Superior temporal gyrus (tissue), 1 donor: ENCODE data around the gene LHX5.

Experiments used
- DNase-seq: peaks from one replicate; pipeline ENCODE4 v3.0.0-alpha.2; 2016; ENCODE audit errors: extremely low spot score

Gene LHX5

DNA sequence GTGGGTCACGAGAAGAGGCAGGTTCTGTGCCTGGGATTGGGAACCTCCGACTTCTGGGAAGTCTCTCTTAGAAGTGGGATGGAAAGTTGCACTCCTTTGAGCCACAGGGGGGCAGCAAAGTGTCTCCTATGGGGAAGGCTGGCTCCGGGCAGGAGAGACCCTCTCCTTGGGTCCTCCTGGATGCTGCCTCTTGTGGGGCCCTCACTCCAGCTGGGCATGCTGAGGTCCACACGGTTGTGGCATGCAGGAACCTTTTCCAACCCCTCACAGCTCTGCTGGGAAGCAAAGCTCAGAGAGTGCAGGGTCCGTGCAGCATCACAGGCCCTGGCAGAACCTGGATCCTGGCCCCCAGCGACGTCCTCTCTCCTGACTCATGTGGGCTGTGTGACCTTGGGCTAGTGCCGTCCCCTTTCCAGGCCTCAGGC, 32.1 kb downstream of the LHX5 start:
- DNase-seq = peak; percentile 67

DNA sequence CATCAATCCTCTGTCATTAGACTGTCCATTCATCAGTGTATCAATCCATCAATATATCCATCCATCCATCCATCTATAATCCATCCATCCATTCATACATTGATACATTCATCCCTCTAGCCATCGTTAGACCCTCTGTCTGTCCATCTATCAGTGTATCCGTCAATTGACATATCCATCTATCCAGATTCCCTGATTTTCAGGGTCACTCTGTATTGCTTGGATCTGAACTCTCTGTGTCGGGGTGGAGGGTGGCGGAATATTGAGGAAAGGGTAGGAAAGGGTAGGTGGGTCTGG, 32.4 kb downstream of the LHX5 start:
- no peak for DNase-seq

DNA sequence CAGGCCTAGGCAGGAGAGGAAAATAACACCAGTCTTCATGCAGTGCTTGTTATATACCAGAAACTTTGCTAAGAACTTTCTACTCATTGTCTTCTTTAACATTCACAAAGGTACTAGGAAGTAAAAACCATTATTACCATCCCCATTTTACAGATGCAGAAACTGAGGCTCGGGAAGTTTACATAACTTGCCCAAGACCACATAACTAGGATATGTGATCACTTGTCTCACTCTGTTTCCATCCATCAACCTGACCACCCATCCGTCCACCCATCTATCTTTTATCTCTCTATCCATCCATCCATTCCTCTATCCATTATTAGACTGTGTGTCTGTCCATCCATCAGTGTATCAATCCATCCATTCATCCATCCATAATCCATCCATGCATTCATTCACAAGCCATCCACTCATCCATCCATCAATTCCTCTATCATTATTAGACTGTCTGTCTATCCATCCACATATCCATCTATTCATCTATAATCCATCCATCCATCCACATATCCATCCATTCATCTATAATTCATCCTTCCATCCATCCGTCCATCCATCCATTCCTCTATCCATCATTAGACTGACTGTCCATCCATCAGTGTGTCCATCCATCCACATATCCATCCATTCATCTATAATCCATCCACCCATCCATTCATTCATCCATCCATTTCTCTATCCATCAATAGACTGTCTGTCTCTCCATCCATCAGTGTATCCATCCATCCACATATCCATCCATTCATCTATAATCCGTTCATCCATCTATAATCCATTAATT, 33.0 kb downstream of the LHX5 start:
- no peak for DNase-seq

DNA sequence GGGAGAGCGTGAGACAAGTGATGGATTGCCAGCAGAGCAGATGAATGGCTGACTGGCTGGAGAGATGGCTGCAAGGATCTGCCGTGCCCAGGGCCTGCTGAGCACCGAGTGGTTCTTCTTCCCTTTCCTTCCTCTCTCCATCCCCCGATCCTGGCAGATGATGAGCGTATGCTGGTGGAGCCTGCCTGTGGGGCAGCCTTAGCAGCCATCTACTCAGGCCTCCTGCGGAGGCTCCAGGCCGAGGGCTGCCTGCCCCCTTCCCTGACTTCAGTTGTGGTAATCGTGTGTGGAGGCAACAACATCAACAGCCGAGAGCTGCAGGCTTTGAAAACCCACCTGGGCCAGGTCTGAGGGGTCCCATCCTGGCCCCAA, 34.0 kb downstream of the LHX5 start:
- DNase-seq = no peak

DNA sequence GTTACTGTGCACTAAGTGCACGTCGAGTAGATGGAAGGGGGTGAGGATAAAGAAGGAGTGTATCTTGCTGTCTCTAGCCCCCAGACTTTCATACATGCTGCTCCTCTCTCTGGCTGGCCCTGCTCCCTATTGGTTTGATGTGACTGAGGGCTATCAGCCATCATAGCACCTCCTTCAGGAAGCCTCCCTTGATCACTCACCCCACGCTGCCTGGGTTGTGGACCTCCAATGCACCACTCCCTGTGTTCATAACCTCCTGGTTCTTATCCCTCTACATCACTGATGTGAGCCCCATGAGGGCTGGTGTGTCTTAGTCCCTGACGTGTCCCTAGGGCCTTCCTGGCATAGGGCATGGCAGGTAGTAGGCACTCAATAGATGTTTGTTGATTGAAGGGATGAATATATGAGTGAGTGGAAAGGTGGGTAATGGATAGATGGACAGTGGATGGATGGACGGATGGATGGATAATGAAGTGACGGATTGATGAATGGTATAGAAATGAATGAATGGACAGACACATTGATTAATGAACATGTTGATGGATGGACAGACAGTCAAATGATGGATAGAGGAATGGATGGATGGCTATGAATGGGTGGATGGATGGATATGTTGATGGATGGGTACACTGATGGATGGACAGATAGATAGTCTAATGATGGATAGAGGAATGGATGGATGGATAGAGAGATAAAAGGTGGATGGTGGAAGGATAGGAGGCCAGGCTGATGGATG, 34.5 kb downstream of the LHX5 start:
- no peak for DNase-seq

DNA sequence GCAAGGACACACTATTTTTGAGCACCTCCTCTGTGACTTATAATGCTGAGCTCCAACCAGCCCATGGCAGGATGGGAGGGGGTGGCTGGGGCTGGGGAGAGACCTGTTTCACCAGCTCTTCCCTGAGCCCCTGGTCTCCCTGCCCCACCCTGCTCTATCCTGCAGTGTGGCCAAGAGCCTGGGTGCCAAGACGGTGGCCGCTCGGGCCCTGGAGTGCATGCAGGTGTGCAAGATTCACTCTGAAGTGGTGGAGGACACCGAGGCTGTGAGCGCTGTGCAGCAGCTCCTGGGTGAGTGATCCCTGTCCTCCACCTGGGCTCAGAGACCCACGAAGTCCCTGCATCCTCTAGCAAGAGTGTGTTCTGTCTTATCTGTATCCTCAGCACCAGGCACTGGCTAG, 35.1 kb downstream of the LHX5 start:
- no peak for DNase-seq

DNA sequence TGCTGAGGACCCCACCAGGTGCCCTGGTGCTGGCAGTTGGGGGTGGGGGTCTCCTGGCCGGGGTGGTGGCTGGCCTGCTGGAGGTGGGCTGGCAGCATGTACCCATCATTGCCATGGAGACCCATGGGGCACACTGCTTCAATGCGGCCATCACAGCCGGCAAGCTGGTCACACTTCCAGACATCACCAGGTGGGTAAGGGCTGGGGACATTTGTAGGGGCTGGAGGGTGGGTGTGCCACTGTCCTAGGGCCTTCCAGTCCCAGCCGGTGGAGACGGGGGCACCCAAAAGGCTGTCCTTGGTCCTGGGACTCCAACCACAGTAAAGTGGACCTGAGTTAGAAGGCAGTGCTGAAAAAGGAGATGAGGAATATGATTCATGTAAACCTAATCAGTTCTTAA, 36.3 kb downstream of the LHX5 start:
- DNase-seq = no peak

DNA sequence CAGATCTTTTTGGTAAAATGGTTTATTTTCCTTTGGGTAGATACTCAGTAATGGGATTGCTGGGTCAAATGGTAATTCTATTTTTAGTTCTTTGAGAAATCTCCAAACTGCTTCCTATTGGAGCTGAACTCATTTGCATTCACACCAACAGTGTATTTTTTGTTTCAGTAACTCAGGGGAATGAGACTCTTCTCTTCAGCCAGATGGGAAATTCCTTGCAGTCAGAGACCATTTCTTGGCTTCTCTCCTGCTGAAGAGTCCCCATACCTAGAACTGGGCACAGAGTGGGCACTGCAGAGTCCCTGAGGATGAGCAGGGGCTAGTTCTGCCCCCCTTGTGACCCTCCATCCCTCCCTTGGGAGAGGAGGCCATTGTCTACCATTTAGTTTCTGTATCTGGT, 38.7 kb downstream of the LHX5 start:
- DNase-seq = no peak

DNA sequence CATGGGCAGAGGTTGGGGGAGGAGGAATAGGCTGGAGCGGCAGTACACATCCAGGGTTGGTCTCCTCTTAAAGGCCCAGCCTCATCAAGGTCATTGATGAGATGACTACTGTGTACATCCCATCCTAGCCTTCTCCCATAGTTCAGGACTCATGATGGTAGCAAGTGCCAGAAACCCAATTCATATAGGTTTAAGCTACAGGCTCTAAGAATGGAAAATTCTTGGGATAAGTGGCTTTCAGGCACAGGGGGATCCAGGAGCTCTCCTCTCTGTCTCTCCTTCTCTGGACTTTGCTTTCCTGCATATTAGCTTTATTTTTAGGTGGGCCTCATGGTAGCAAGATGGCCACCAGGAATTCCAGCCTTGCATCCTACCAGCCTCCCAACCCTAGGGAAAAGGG, 43.2 kb downstream of the LHX5 start:
- DNase-seq = no peak

DNA sequence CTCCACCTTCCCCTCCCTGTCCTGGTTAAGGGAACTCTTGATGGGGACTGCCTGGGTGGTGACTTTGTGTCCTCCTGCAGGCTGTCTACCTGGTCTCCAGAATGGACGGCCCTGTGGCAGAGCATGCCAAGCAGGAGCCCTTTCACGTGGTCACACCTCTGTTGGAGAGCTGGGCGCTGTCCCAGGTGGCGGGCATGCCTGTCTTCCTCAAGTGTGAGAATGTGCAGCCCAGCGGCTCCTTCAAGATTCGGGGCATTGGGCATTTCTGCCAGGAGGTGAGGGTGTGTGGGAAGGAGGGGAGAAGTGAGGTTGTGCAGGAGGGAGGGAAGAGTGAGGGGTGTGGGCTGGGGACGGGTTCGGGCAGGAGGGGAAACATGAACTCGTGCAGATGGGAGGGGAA, 43.8 kb downstream of the LHX5 start:
- DNase-seq = no peak

DNA sequence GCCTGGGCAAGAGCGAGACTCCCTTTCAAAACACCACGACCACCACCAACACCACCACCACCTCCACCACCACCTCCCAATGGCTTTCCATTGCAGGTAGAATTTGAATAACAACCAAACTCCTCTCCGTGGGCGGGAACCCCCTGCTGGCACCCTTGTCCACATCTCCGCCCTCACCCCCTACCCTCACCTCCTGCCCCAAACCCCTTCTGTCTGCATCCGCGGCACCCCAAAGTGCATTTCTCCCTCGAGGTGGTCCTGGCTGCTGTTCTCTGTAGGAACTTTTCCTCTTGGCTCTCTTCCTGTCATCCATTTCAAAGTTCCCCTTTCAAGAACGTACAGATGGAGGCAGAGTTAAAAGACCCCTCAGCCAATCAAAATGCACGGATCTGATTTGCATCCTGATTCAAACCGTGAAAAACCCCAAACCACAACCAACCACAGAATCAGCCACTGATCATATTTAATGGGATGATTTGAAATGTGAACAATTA, 45.7 kb downstream of the LHX5 start:
- no peak for DNase-seq

DNA sequence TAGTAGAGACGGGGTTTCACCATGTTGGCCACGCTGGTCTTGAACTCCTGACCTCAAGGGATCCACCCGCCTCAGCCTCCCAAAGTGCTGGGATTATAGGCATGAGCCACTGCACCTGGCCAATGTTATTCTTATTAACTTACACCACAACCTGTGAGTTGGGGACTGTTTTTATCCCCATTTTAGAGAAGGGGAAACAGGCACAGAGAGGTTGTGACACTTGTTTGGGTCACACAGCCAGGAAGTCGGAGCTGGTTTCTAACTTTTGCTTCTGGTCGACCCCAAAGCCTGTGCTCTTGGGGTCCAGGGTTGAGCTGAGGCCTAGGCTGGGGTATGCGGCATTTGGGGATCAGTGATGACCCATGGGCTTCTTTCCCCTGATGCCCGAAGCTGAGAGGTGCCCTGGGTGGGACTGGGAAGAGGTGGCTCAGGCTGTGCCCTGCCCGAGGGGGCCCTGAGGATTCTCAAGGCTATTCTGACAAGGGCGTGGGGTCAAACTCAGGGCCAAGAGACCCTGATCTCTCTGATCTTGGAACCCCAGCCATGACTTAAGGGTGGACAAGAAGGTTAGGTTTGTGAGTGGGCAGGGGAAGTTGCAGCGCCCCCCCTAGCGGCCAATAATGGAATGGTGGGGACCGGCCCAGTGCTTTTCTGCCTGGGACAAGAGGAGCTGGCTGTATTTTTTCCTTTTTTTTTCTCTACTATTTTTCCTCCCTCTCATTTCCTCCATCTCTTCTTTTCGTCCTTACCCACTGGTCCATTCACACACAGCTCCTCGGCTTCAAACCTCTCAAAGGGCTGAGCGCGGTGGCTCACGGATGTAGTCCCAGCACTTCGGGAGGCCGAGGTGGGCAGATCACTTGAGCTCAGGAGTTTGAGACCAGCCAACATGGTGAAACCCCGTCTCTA, 46.5 kb downstream of the LHX5 start:
- DNase-seq = peak; percentile 66

DNA sequence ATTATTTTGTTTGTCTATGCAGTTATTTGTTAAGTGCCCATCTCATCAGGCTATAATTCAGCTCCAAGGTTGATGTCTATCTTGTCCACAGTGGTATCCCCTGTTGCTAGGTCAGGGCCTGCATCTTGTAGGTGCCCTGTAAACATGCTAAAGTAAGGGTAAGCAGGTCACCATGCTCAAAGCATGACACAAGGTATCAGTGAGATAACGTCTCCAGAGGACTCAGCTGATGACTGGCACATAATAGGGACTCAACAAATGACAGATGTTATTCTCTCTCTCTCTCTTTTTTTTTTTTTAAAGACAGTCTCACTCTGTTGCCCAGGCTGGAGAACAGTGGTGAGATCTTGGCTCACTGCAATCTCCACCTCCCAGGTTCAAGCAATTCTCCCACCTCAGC, 47.2 kb downstream of the LHX5 start:
- no peak for DNase-seq

DNA sequence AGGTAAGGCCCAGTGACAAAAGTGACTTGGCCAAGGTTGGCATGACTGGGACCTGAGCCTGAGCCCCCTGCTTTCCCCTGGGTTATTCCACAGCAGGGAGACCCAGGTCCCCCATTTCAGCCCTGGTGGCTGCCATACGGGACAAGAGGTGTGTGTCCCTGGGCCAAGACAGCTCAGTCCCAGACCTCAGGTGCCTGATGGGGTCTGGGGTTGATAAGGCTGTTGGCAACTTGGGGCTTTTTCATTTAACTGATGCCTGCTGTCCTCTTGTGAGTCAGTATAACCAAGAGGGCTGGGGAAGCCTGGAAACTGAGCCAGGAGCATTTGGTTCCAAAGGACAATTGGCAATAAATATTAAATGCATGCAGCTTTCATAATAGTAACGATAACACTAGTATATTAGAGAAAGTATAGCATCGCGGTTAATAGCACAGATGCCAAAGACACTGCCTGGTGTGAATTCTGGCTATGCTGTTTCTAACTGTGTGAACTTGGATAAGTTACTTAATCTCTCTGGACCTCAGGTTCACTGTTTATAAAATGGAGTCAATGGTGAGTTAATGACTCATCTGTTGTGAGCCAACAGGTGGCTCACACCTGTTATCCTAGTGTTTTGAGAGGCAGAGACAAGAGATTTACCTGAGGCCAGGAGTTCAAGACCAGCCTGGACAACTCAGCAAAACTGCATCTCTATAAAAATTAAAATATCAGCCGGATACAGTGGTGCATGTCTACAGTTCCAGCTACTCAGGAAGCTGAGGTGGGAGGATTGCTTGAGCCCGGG, 48.6 kb downstream of the LHX5 start:
- no peak for DNase-seq

DNA sequence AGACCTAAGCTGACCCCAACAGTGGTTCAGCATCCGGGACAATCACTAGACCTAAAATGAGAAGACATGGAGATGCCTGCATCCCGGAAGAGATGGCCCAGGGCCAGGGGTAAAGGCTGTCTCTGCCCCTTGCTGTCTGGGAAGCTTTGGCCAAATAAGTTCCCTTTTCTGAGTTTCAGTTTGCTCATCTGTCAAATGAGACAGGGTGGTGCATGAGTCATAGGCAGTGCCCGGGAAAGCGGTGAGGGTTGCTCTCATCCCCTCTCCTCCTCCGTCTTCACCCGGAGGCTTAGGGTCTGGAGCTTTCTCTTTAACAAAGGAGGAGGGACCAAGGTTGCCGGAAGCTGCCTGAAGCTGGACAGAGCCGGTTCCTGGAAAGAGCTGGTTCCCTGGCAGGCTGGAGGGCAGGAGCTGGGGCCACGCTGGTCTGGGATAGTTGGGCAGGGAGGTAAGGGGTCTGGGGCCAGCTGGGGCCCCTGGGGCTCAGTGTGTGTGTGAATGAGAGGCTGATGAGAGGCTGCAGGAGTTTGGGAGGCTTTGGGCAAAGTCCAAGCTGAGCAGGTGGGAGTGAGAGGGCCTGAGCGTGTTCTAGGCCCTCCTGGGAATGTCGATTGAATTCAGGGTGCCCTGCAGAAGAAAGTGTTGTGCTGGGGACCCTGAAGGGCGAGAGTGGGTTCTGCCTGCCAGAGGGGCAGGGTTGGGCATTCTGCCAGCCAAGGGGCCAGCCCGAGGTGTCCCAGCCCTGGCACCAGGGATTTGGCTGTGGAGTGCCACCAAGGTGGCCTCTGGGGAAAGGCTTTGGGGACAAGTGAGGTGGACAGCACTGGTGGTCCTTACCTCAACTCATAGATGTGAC, 49.4 kb downstream of the LHX5 start, which contains the start of gene SDSL:
Gene SDSL (plus strand): TSS at position 351 of the 856 bp plus-strand sequence. CDS start 5,603 bp downstream, outside the sequence.
- DNase-seq = peak; percentile 23

DNA sequence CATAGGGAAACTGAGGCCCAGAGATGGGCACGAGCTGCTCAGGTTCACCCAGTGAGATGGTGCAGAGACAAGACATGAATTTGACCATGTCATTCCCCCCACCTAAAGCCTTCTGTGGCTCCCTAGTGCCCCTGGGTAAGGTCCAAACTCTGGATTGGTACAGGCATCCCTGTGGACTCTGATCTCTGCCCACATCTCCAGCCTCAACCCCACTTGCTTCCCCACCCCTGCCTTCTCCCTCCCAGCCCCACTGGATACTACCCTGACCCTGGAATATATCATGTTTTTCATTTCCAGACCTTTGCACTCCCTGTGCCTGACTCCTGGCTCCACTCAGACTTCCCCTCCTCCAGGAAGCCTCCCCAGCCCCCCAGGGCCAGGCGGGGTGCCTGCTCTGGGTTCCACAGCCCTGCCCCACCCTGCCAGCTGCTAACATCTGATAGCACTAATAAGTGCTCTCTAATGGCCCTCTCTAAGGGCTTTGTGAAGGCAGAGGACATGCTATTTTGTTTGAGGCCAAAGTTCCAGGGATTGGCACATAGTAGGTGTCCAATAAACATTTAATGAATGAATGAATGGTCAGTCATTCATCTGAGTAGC, 50.6 kb downstream of the LHX5 start:
- no peak for DNase-seq

DNA sequence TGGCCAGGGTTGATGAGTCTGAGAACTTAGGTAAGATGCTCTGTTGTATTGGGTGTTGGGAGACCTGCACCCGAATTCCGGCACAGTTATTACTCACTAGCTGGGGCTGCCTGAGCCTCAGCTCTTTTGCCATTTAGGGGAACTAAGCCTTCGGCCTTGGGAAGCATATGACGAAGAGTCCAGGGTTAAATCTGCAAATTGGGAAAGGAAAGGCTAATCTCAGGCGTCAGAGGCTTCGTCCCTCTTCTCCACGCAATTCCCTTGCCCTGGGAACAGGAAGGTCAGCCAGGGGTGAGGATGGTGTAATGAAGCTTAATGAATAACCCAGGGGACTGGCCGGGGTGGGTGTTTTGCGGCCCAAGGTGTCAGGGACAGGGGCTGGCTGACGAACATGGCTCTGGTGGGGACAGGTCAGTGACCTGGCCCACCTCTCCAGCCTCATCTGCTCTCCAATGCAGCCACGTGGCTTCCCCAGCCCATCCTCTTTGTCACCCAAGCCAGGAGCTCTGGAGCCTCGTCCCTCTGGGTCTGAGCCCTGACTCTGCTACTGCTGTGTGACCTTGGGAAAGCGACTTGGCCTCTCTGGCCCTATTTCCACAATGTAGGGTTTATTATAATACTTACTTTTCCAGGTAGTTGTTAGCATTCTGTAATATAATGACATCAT, 53.3 kb downstream of the LHX5 start:
- DNase-seq = no peak

DNA sequence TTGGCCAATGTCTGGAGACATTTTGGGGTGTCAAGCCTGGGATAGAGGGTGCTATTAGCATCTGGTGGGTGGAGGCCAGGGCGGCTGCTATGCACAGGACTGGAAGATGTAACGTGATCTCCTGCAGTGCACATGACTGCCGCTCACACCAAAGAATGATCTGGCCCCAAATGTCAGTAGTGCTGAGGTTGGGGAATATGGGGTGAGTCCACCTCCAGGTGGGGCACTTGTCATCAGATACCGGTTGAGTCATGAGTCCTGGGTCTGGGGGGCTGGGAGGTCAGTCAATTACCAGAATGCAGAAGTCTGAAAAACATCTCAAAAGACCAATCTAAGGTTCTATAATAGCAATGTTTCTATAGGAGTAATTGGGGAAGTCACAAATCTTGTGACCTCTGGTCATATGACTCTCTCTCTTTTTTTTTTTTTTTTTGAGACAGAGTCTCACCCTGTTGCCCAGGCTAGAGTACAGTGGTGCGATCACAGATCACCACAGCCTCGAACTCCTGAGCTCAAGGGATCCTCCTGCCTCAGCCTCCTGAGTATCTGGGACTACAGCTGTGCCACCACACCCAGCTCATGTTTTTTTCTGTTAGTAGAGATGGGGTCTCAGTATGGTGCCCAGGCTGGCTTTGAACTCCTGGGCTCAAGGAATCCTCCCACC, 55.4 kb downstream of the LHX5 start:
- DNase-seq = no peak

DNA sequence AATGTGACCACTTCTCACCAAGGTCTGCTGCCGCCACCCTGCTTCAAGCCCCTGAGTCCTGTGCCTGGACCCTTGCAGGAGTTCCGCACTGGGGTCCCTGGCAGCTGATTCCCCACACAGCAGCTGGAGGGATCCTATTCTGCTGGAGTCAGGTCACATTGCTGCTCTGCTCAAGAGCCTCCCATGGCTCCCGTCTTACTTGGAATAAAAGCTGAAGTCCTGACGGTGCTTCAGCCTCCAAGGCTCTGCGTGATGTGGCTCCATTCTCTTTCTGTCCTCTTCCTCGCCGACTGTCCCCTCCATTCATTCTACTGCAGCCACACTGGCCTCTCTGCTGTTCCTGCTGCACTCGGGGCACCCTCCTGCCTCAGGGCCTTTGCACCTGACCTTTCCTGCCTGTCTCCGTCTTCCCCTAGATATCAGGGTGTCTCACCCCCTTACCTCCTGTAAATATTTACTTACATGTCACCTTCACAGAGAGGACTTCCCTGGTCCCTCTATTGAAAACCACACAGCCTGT, 57.1 kb downstream of the LHX5 start:
- DNase-seq = no peak
